ENCODE data around the gene UBE2J2. TPM values are rescaled to one million over a fixed set of nuclear protein-coding genes. Genes with fewer than 3 reads are reported as not detected.

UBE2J2 gene
- polyA plus RNA-seq, 1 donor from 2014 or later: 79.7 TPM

DNA sequence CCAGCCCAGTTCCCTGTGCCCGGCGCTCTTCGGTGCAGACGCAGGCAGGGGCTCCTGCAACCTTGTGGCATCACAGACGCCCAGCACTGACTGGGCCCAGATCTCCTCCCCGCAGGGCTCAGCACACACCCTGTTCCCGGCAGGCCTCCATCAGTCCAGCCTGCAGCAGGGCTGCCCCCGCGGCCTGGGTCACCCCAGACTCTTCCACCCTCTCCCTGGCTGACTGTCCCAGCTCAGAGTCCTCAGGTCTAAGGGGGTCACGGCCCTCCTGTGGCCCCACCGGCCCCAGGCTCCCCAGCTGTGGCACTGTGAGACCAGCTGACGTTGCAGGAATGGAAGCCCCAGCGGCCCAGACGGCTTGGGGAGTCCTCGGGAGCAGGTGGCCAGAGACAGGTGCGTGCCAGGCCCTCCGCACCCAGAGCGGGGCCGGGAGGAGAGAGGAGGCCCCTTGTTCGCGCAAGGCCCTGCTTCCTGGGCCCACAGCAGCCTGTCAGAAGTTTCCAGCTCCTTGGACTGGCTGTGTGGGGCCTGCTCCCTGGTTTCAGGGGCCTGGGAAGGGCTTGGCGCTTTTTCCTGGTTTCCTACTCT lies 37.4 kb downstream of the UBE2J2 start:
- Histone ChIP-seq H3K9me3 (ENCODE audit: low read length) (no peaks in the 10 kb centered on the region), H3K27ac (ENCODE audit: low read length) (no peak overlapping the region), H3K4me2 (ENCODE audit: low read length) (no peak overlapping the region), H3F3A (ENCODE audit: insufficient read depth, low read length, poor library complexity, severe bottlenecking) (no peaks in the 10 kb centered on the region), H4K20me1 (ENCODE audit: insufficient read depth) (no peaks in the 10 kb centered on the region), H3K9me2 (ENCODE audit: insufficient read depth, low read length) (no peaks in the 10 kb centered on the region), H3K4me3 (ENCODE audit: low read length) (no peak overlapping the region), H3K79me2 (replicated peaks; ENCODE audit: insufficient read depth, low read length) (peaks cover 3% of the 10 kb centered on the region), H3K27me3 (ENCODE audit: insufficient read depth, low read depth, low read length) (no peaks in the 10 kb centered on the region), H3K9ac (ENCODE audit: low read length) (no peak overlapping the region), H3K36me3 (ENCODE audit: insufficient read depth, low read length) (no peaks in the 10 kb centered on the region), H2AFZ (ENCODE audit: low read depth, low read length) (no peak overlapping the region)
- TF ChIP-seq POLR2AphosphoS5 (IDR thresholded peaks at IDR 0.05) (no peak), EZH2 (IDR thresholded peaks at IDR 0.05; ENCODE audit: borderline replicate concordance, insufficient read depth, low read length, poor library complexity, severe bottlenecking) (no peak), RAD21 (conservative IDR thresholded peaks at IDR 0.05) (no peak), TAF1 (IDR thresholded peaks at IDR 0.05; ENCODE audit: low read depth) (no peak), EP300 (conservative IDR thresholded peaks at IDR 0.05; ENCODE audit: poor library complexity, severe bottlenecking) (no peak), MXI1 (conservative IDR thresholded peaks at IDR 0.05; ENCODE audit: poor library complexity, severe bottlenecking) (no peak), SMC3 (conservative IDR thresholded peaks at IDR 0.05; ENCODE audit: poor library complexity) (no peak)
- TF ChIP-seq, protein P1, sequence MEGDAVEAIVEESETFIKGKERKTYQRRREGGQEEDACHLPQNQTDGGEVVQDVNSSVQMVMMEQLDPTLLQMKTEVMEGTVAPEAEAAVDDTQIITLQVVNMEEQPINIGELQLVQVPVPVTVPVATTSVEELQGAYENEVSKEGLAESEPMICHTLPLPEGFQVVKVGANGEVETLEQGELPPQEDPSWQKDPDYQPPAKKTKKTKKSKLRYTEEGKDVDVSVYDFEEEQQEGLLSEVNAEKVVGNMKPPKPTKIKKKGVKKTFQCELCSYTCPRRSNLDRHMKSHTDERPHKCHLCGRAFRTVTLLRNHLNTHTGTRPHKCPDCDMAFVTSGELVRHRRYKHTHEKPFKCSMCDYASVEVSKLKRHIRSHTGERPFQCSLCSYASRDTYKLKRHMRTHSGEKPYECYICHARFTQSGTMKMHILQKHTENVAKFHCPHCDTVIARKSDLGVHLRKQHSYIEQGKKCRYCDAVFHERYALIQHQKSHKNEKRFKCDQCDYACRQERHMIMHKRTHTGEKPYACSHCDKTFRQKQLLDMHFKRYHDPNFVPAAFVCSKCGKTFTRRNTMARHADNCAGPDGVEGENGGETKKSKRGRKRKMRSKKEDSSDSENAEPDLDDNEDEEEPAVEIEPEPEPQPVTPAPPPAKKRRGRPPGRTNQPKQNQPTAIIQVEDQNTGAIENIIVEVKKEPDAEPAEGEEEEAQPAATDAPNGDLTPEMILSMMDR (IDR thresholded peaks at IDR 0.05; ENCODE audit: poor library complexity, severe bottlenecking): no peak
- TF ChIP-seq, protein P2, sequence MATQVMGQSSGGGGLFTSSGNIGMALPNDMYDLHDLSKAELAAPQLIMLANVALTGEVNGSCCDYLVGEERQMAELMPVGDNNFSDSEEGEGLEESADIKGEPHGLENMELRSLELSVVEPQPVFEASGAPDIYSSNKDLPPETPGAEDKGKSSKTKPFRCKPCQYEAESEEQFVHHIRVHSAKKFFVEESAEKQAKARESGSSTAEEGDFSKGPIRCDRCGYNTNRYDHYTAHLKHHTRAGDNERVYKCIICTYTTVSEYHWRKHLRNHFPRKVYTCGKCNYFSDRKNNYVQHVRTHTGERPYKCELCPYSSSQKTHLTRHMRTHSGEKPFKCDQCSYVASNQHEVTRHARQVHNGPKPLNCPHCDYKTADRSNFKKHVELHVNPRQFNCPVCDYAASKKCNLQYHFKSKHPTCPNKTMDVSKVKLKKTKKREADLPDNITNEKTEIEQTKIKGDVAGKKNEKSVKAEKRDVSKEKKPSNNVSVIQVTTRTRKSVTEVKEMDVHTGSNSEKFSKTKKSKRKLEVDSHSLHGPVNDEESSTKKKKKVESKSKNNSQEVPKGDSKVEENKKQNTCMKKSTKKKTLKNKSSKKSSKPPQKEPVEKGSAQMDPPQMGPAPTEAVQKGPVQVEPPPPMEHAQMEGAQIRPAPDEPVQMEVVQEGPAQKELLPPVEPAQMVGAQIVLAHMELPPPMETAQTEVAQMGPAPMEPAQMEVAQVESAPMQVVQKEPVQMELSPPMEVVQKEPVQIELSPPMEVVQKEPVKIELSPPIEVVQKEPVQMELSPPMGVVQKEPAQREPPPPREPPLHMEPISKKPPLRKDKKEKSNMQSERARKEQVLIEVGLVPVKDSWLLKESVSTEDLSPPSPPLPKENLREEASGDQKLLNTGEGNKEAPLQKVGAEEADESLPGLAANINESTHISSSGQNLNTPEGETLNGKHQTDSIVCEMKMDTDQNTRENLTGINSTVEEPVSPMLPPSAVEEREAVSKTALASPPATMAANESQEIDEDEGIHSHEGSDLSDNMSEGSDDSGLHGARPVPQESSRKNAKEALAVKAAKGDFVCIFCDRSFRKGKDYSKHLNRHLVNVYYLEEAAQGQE (IDR thresholded peaks at IDR 0.05; ENCODE audit: borderline replicate concordance): no peak

DNA sequence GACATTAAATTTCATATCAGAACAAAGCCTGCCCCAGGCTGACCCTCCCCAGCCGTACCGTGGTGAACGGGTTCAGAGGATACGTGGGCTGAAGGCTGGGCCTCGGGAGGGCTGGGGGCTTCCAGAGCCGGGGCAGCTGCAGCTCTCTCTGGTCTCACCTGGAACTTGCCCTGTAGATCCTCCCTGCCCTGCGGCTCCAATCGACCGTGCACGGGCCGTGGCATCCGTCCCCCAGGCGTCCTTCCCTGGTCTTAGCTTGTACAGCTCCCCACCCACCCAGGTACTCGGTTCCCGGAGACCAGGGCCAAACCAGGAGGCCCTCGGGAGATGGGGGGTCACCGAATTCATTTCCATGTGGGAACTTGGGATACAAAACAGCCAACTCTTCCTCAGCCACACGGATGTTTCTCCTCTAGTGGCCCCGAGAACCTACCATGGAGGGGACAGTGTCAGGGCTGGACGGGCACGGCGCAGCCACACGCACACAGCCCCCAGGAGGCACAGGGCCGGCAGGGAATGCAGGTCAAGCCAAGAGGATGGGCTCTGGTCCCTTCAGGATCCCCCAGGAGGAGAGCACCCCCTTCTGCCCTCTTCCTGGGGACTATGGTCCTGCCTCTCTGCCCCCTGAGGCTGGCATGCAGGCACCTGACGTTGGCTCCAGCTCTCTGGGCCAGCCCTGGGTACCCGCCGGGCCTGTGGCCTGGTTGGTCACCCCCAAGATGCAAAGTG lies 38.5 kb downstream of the UBE2J2 start:
- no peaks in the 10 kb centered on the region for H3F3A ChIP-seq (ENCODE audit: insufficient read depth, low read length, poor library complexity, severe bottlenecking)
- TF ChIP-seq, protein P1 (IDR thresholded peaks at IDR 0.05; ENCODE audit: poor library complexity, severe bottlenecking): no peak
- TF ChIP-seq, protein P2 (IDR thresholded peaks at IDR 0.05; ENCODE audit: borderline replicate concordance): no peak
- TF ChIP-seq POLR2AphosphoS5 (IDR thresholded peaks at IDR 0.05) (no peak), EZH2 (IDR thresholded peaks at IDR 0.05; ENCODE audit: borderline replicate concordance, insufficient read depth, low read length, poor library complexity, severe bottlenecking) (no peak), SMC3 (conservative IDR thresholded peaks at IDR 0.05; ENCODE audit: poor library complexity) (no peak), MXI1 (conservative IDR thresholded peaks at IDR 0.05; ENCODE audit: poor library complexity, severe bottlenecking) (no peak), EP300 (conservative IDR thresholded peaks at IDR 0.05; ENCODE audit: poor library complexity, severe bottlenecking) (no peak), TAF1 (IDR thresholded peaks at IDR 0.05; ENCODE audit: low read depth) (no peak), RAD21 (conservative IDR thresholded peaks at IDR 0.05) (no peak)
- no peaks in the 10 kb centered on the region for H3K27me3 ChIP-seq (ENCODE audit: insufficient read depth, low read depth, low read length)
- no peaks in the 10 kb centered on the region for H3K36me3 ChIP-seq (ENCODE audit: insufficient read depth, low read length)
- H3K79me2 ChIP-seq (replicated peaks; ENCODE audit: insufficient read depth, low read length): peaks cover 13% of the 10 kb centered on the region
- no peak overlapping the region for H3K9ac ChIP-seq (ENCODE audit: low read length)
- no peak overlapping the region for H3K4me3 ChIP-seq (ENCODE audit: low read length)
- no peak overlapping the region for H2AFZ ChIP-seq (ENCODE audit: low read depth, low read length)
- no peak overlapping the region for H3K4me2 ChIP-seq (ENCODE audit: low read length)
- no peaks in the 10 kb centered on the region for H4K20me1 ChIP-seq (ENCODE audit: insufficient read depth)
- no peaks in the 10 kb centered on the region for H3K9me3 ChIP-seq (ENCODE audit: low read length)
- no peak overlapping the region for H3K27ac ChIP-seq (ENCODE audit: low read length)
- no peaks in the 10 kb centered on the region for H3K9me2 ChIP-seq (ENCODE audit: insufficient read depth, low read length)

All from neural cell (in vitro differentiated cells).